B cell (primary cell): Measurements from ENCODE around the gene MAN1B1. TPM values are rescaled to one million over a fixed set of nuclear protein-coding genes. Genes with fewer than 3 reads are reported as not detected.
"Not testable (repeated sequence)": the region's sequence is repeated elsewhere in the genome, so short reads cannot be mapped to it uniquely, and the experiment has no call there.

Experiments
- ATAC-seq: fragments of 200-7000 bp; cut with Tn5 transposase; one replicate; pipeline ENCODE4 v1.10.0; 2021; ENCODE audit warnings: low read depth, mild to moderate bottlenecking, moderate number of reproducible peaks, moderate library complexity
- CTCF ChIA-PET: fragments of 350-600 bp; sonication (Branson Sonifier 250); formaldehyde crosslinking; loops from one replicate; lab custom pipeline; 2021; ENCODE audit warnings: antibody characterized with exemption, inconsistent platforms; lab: Charles Lee
- POLR2A ChIA-PET: fragments of 350-600 bp; sonication (Branson Sonifier 250); formaldehyde crosslinking; loops from one replicate; lab custom pipeline; 2021; ENCODE audit warnings: antibody characterized with exemption; lab: Charles Lee
- DNase-seq: peaks from one replicate; pipeline ENCODE4 v3.0.0; 2013
- H2AFZ ChIP-seq: 2 replicates; pipeline ENCODE4 v1.6.1; 2012; ENCODE audit warnings: mild to moderate bottlenecking, low read depth, low read length; ENCODE audit not compliant: insufficient read depth, poor library complexity, severe bottlenecking
- H3K27ac ChIP-seq, 2 donors: 1 replicate in 1 of 2; 2 replicates in 1 of 2; pipeline ENCODE4 v1.5.1; 2012 to 2013; ENCODE audit warnings: low read length in 2 of 2, mild to moderate bottlenecking in 2 of 2, moderate library complexity in 1 of 2
- H3K27me3 ChIP-seq, 4 experiments: fragments of 200-600 bp in 1 of 4; sonication (generic) in 1 of 4; replicated peaks in 1 of 4; 1 replicate in 2 of 4; 2 replicates in 2 of 4; pipeline versions ENCODE4 v1.6.1 to v1.7.0; 2013 to 2016; ENCODE audit warnings: low read length in 3 of 4, mild to moderate bottlenecking in 2 of 4, mixed read lengths in 1 of 4, moderate library complexity in 1 of 4; ENCODE audit not compliant: insufficient read depth in 4 of 4, control insufficient read depth in 3 of 4; ENCODE audit errors: control extremely low read depth in 1 of 4
- H3K36me3 ChIP-seq, 2 experiments: replicated peaks in 1 of 2; 1 replicate in 1 of 2; 2 replicates in 1 of 2; pipeline versions ENCODE4 v1.6.1 to v1.7.1; 2013; ENCODE audit warnings: low read length in 1 of 2; ENCODE audit not compliant: insufficient read depth in 2 of 2, control insufficient read depth in 1 of 2; ENCODE audit errors: control extremely low read depth in 1 of 2, extremely low read depth in 1 of 2
- H3K4me1 ChIP-seq, 2 donors: fragments of 200-600 bp in 1 of 2; sonication (generic) in 1 of 2; 1 replicate in 1 of 2; 2 replicates in 1 of 2; pipeline versions ENCODE4 v1.5.1 to v1.6.1; 2013 to 2017; ENCODE audit warnings: low read length in 2 of 2; ENCODE audit not compliant: control insufficient read depth in 2 of 2, insufficient read depth in 2 of 2
- H3K4me2 ChIP-seq: replicated peaks from 2 replicates; pipeline ENCODE3; 2012; ENCODE audit warnings: mild to moderate bottlenecking, low read depth, low read length; ENCODE audit not compliant: poor library complexity, severe bottlenecking
- H3K4me3 ChIP-seq, 5 experiments: fragments of 200-600 bp in 1 of 5; sonication (generic) in 1 of 5; 1 replicate in 3 of 5; 2 replicates in 2 of 5; pipeline versions ENCODE4 v1.5.1 to v1.7.0; 2011 to 2016; ENCODE audit warnings: low read length in 4 of 5, mild to moderate bottlenecking in 4 of 5, low read depth in 2 of 5, control low read depth in 1 of 5, moderate library complexity in 1 of 5; ENCODE audit not compliant: insufficient read depth in 1 of 5; ENCODE audit errors: control extremely low read depth in 1 of 5, extremely low read depth in 1 of 5
- H3K79me2 ChIP-seq: fragments of 200-600 bp; sonication (generic); one replicate; pipeline ENCODE4 v1.6.0; 2016; ENCODE audit warnings: low read length; ENCODE audit not compliant: control insufficient read depth, insufficient read depth
- H3K9ac ChIP-seq: fragments of 200-600 bp; sonication (generic); 2 replicates; pipeline ENCODE4 v1.6.1; 2017; ENCODE audit warnings: mild to moderate bottlenecking, low read length, moderate library complexity
- H3K9me3 ChIP-seq, 3 donors: one replicate each; pipeline versions ENCODE4 v1.6.1 to v1.7.1; 2013; ENCODE audit warnings: low read length in 2 of 3; ENCODE audit not compliant: control insufficient read depth in 2 of 3, insufficient read depth in 1 of 3; ENCODE audit errors: control extremely low read depth in 1 of 3
- H4K20me1 ChIP-seq: 2 replicates; pipeline ENCODE4 v1.6.0; 2012; ENCODE audit warnings: mild to moderate bottlenecking, low read length; ENCODE audit not compliant: insufficient read depth, control insufficient read depth, poor library complexity, severe bottlenecking
- H3K27ac Mint-ChIP-seq: one replicate; pipeline ENCODE4 v1.8.0; 2021; ENCODE audit warnings: mixed read lengths
- H3K27me3 Mint-ChIP-seq: one replicate; pipeline ENCODE4 v1.8.0; 2021; ENCODE audit warnings: mixed read lengths
- H3K4me1 Mint-ChIP-seq: one replicate; pipeline ENCODE4 v1.8.0; 2021; ENCODE audit warnings: mixed read lengths
- H3K4me3 Mint-ChIP-seq: one replicate; pipeline ENCODE4 v1.8.0; 2021; ENCODE audit warnings: mixed read lengths
- H3K9me3 Mint-ChIP-seq: one replicate; pipeline ENCODE4 v1.8.0; 2022; ENCODE audit warnings: mixed read lengths; ENCODE audit not compliant: insufficient read depth
- CTCF ChIP-seq: fragments of 200-600 bp; IDR thresholded peaks from one replicate; pipeline ENCODE4 v1.8.0; 2022; ENCODE audit warnings: antibody characterized with exemption, mild to moderate bottlenecking
- EZH2 ChIP-seq: IDR thresholded peaks from 2 replicates; pipeline ENCODE4 v1.6.1; 2012; ENCODE audit warnings: borderline replicate concordance, low read depth, mild to moderate bottlenecking, moderate library complexity, low read length; ENCODE audit not compliant: insufficient read depth, poor library complexity, severe bottlenecking
- WGBS: methylation state at CpG from one replicate; pipeline ENCODE4 v1.1.5; 2013; ENCODE audit warnings: missing lambda C conversion rate; ENCODE audit not compliant: insufficient coverage; 5-methylcytosine and 5-hydroxymethylcytosine counted together
- intact Hi-C: fragments of 100-400 bp; cut with micrococcal nuclease; formaldehyde crosslinking; loops from one replicate; pipeline ENCODE4 v1.10.0; 2022
- polyA plus RNA-seq: library from polyadenylated mRNA; depleted of rRNA; stranded (reverse); fragments of >200 nt; gene quantifications from 2 replicates; pipeline ENCODE4 v1.2.3, GENCODE V29; 2012
- total RNA-seq, 2 donors: library from RNA; stranded (reverse); fragments of 120-200 nt in 1 of 2; gene quantifications; 1 replicate in 1 of 2; 2 replicates in 1 of 2; pipeline versions ENCODE4 v1.2.3 to v1.2.4, GENCODE V29; 2013 to 2022

MAN1B1 gene
- total and polyA plus RNA-seq, 2 donors (not counting 1 experiment from before 2014, with no cell fraction given), result 47.0 to 68.4 TPM

GRCh38 chr9:137135154-137135553 is 48.4 kb downstream of the MAN1B1 start:
- H3K4me3 Mint-ChIP-seq, H3K9ac ChIP-seq, H3K9me3 Mint-ChIP-seq, H3K4me1 Mint-ChIP-seq, H3K27ac ChIP-seq, DNase-seq, H3K4me3 ChIP-seq, POLR2A ChIA-PET, H3K4me2 ChIP-seq, H3K27ac Mint-ChIP-seq, ATAC-seq, H2AFZ ChIP-seq, H3K79me2 ChIP-seq, intact Hi-C loops, H4K20me1 ChIP-seq, H3K36me3 ChIP-seq, CTCF ChIA-PET: not testable (repeated sequence)
- WGBS, result 83% methylated on average over 6 of the region's 9 CpGs
- H3K27me3 Mint-ChIP-seq, result peaks cover 32% of the 10 kb centered on the region
- H3K27me3 ChIP-seq, result peaks cover 0 to 45% (median 23%) of the 10 kb centered on the region in 4 experiments
- H3K4me1 ChIP-seq, result peaks cover 16 to 18% of the 10 kb centered on the region in 2 donors
- peaks cover 0 to 29% (median 0%) of the 10 kb centered on the region in 3 donors for H3K9me3 ChIP-seq

GRCh38 chr9:137136261-137136880 is 49.6 kb downstream of the MAN1B1 start:
- H3K27ac Mint-ChIP-seq, result no peak overlapping the region
- no peak overlapping the region for H3K27ac ChIP-seq
- H3K4me1 ChIP-seq, result peaks cover 11 to 14% of the 10 kb centered on the region in 2 donors
- no peak for TF ChIP-seq CTCF
- no peak for TF ChIP-seq EZH2
- H3K79me2 ChIP-seq, result no peaks in the 10 kb centered on the region
- no peaks in the 10 kb centered on the region for H3K36me3 ChIP-seq
- ChIA-PET POLR2A (no interaction called here), CTCF (no interaction called here)
- no peak overlapping the region for H3K4me3 Mint-ChIP-seq
- H3K27me3 Mint-ChIP-seq, result peaks cover 43% of the 10 kb centered on the region
- 39% methylated on average over 27 of the region's 27 CpGs for WGBS
- ATAC-seq (no peak), DNase-seq (peak; percentile 21)
- H3K4me1 Mint-ChIP-seq, result no peaks in the 10 kb centered on the region
- peaks cover 0 to 29% (median 0%) of the 10 kb centered on the region in 3 donors for H3K9me3 ChIP-seq
- no peaks in the 10 kb centered on the region for H3K9me3 Mint-ChIP-seq
- intact Hi-C loops, result no loop called here
- H3K9ac ChIP-seq, result no peak overlapping the region
- no peak overlapping the region for H2AFZ ChIP-seq
- H3K4me2 ChIP-seq, result no peak overlapping the region
- no peaks in the 10 kb centered on the region for H4K20me1 ChIP-seq
- H3K27me3 ChIP-seq, result peaks cover 0 to 56% (median 32%) of the 10 kb centered on the region in 4 experiments
- no peak overlapping the region for H3K4me3 ChIP-seq
